MM.1S (cell line): Measurements from ENCODE around the gene AOC3.
"Not testable (repeated sequence)": the region's sequence is repeated elsewhere in the genome, so short reads cannot be mapped to it uniquely, and the experiment has no call there.

Experiments used
- DNase-seq: peaks from one replicate; pipeline ENCODE4 v3.0.0-alpha.2; 2015
- H2AFZ ChIP-seq: fragments of 300-600 bp; sonication (generic); 2 replicates; pipeline ENCODE4 v1.6.0; 2016; ENCODE audit warnings: antibody characterized with exemption, low read length
- H3F3A ChIP-seq: fragments of 300-600 bp; sonication (generic); 2 replicates; pipeline ENCODE4 v1.6.1; 2016; ENCODE audit warnings: mild to moderate bottlenecking, antibody characterized with exemption, low read length, moderate library complexity, mixed read lengths; ENCODE audit not compliant: insufficient read depth
- H3K27ac ChIP-seq: fragments of 300-600 bp; sonication (generic); 2 replicates; pipeline ENCODE4 v1.5.1; 2016; ENCODE audit warnings: mild to moderate bottlenecking, low read length
- H3K27me3 ChIP-seq: fragments of 300-600 bp; sonication (generic); replicated peaks from 2 replicates; pipeline ENCODE4 v1.6.0; 2016; ENCODE audit warnings: low read length; ENCODE audit not compliant: insufficient read depth
- H3K36me3 ChIP-seq: fragments of 300-600 bp; sonication (generic); replicated peaks from 2 replicates; pipeline ENCODE4 v1.6.1; 2016; ENCODE audit warnings: mild to moderate bottlenecking, low read length, mixed read lengths; ENCODE audit not compliant: insufficient read depth
- H3K4me1 ChIP-seq: fragments of 300-600 bp; sonication (generic); 2 replicates; pipeline ENCODE4 v1.6.1; 2016; ENCODE audit warnings: low read length, mixed read lengths
- H3K4me2 ChIP-seq: fragments of 300-600 bp; sonication (generic); 2 replicates; pipeline ENCODE4 v1.6.0; 2016; ENCODE audit warnings: low read depth, low read length
- H3K4me3 ChIP-seq: fragments of 300-600 bp; sonication (generic); 2 replicates; pipeline ENCODE4 v1.5.1; 2016; ENCODE audit warnings: low read length, mixed read lengths
- H3K79me2 ChIP-seq: fragments of 300-600 bp; sonication (generic); 2 replicates; pipeline ENCODE4 v1.6.1; 2016; ENCODE audit warnings: mixed run types, low read length, mixed read lengths
- H3K9ac ChIP-seq: fragments of 300-600 bp; sonication (generic); 2 replicates; pipeline ENCODE4 v1.6.1; 2016; ENCODE audit warnings: low read length, mixed read lengths
- H3K9me2 ChIP-seq: fragments of 300-600 bp; sonication (generic); replicated peaks from 2 replicates; pipeline ENCODE4 v1.6.1; 2016; ENCODE audit warnings: mild to moderate bottlenecking, low read length, mixed read lengths; ENCODE audit not compliant: insufficient read depth
- H3K9me3 ChIP-seq: fragments of 300-600 bp; sonication (generic); replicated peaks from 2 replicates; pipeline ENCODE4 v1.6.1; 2016; ENCODE audit warnings: mild to moderate bottlenecking, low read length, mixed read lengths; ENCODE audit not compliant: insufficient read depth
- H4K20me1 ChIP-seq: fragments of 300-600 bp; sonication (generic); 2 replicates; pipeline ENCODE4 v1.6.1; 2016; ENCODE audit warnings: mild to moderate bottlenecking, low read length, moderate library complexity, mixed read lengths; ENCODE audit not compliant: insufficient read depth
- CTCF ChIP-seq: fragments of 300-600 bp; sonication (generic); IDR thresholded peaks from 2 replicates; pipeline ENCODE4 v1.5.1; 2016; ENCODE audit warnings: antibody characterized with exemption, low read length, mixed read lengths
- EZH2 ChIP-seq: fragments of 300-600 bp; sonication (generic); optimal IDR thresholded peaks from 2 replicates; pipeline ENCODE3; 2017; ENCODE audit warnings: low read depth, mild to moderate bottlenecking, antibody characterized with exemption, low read length, mixed read lengths
- EZH2phosphoT487 ChIP-seq: fragments of 300-600 bp; sonication (generic); IDR thresholded peaks from 2 replicates; pipeline ENCODE4 v1.6.1; 2018; ENCODE audit warnings: antibody characterized with exemption, low read length

The AOC3 gene

DNA sequence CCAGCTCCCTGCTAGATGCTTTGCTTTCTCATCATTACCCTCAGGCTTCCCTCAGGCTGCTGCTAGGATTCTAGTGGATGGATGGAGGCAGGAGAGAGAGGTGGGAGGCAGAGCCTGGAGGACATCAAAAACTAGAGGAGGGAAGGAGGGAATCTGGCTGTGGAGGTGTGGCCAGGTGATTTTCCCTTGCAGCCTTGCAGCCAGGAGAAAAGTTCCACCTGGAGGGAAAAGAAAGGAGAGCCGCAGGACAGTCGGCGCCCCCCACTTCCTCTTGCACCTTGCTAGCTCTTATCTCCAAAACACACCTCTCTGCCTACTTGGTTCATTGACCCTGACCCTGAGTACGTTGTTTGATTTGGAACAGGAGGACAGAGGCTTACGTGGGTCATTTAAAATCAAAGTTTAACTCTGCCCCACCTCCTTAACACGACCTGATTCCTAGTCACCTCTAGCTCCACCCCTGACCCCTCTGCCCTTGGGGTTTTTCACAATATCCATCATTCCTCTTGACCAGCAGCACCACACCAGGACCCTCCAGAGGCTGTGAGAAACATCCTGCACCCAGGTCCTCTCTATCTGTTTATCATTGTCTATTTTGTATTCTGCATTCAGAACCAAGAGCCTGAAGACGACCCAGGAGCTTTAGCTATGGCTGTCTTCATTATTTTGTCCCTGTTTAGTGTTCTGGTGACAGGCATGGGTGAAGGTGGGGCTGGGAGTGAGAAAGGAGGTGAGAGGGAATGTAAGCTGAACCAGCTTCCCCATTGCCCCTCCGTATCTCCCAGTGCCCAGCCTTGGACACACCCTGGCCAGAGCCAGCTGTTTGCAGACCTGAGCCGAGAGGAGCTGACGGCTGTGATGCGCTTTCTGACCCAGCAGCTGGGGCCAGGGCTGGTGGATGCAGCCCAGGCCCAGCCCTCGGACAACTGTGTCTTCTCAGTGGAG is 15.9 kb downstream of the AOC3 start:
- no peaks in the 10 kb centered on the region for H3K36me3 ChIP-seq
- H4K20me1 ChIP-seq, result no peaks in the 10 kb centered on the region
- H3K9me2 ChIP-seq, result no peaks in the 10 kb centered on the region
- no peaks in the 10 kb centered on the region for H3K79me2 ChIP-seq
- H3F3A ChIP-seq, result no peaks in the 10 kb centered on the region
- no peak for DNase-seq
- no peak overlapping the region for H3K27ac ChIP-seq
- H3K4me1 ChIP-seq, result no peaks in the 10 kb centered on the region
- H3K4me3 ChIP-seq, result no peak overlapping the region
- H3K9me3 ChIP-seq, result no peaks in the 10 kb centered on the region
- H3K4me2 ChIP-seq, result no peak overlapping the region
- H3K9ac ChIP-seq, result no peak overlapping the region
- H3K27me3 ChIP-seq, result no peaks in the 10 kb centered on the region
- TF ChIP-seq EZH2phosphoT487, result no peak
- no peak overlapping the region for H2AFZ ChIP-seq

DNA sequence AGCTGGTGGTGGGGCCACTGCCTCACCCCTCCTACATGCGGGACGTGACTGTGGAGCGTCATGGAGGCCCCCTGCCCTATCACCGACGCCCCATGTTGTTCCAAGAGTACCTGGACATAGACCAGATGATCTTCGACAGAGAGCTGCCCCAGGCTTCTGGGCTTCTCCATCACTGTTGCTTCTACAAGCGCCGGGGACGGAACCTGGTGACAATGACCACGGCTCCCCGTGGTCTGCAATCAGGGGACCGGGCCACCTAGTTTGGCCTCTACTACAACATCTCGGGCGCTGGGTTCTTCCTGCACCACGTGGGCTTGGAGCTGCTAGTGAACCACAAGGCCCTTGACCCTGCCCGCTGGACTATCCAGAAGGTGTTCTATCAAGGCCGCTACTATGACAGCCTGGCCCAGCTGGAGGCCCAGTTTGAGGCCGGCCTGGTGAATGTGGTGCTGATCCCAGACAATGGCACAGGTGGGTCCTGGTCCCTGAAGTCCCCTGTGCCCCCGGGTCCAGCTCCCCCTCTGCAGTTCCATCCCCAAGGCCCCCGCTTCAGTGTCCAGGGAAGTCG is 16.8 kb downstream of the AOC3 start:
- H3K27ac ChIP-seq, H3K4me1 ChIP-seq, H3K4me3 ChIP-seq, H3K4me2 ChIP-seq, H3K9ac ChIP-seq, H2AFZ ChIP-seq, H3K27me3 ChIP-seq, H3K9me3 ChIP-seq, H3F3A ChIP-seq, H3K9me2 ChIP-seq, DNase-seq, H3K36me3 ChIP-seq, H3K79me2 ChIP-seq, H4K20me1 ChIP-seq: not testable (repeated sequence)

- Histone ChIP-seq H3K79me2 (no peaks in the 10 kb centered on the region), H3K4me3 (no peak overlapping the region), H2AFZ (no peak overlapping the region), H3K27me3 (no peaks in the 10 kb centered on the region), H3K9ac (no peak overlapping the region), H3K4me2 (no peak overlapping the region), H3K27ac (no peak overlapping the region), H3K4me1 (no peaks in the 10 kb centered on the region), H4K20me1 (no peaks in the 10 kb centered on the region), H3K9me3 (no peaks in the 10 kb centered on the region), H3K9me2 (no peaks in the 10 kb centered on the region), H3F3A (no peaks in the 10 kb centered on the region), H3K36me3 (no peaks in the 10 kb centered on the region)
- no peak for DNase-seq
- TF ChIP-seq CTCF (no peak), EZH2phosphoT487 (no peak), EZH2 (no peak)
Observed at GRCh38 chr17:42868338-42868737, 17.3 kb downstream of the AOC3 start.

- H3K27me3 ChIP-seq, result no peaks in the 10 kb centered on the region
- H3K9me3 ChIP-seq, result no peaks in the 10 kb centered on the region
- H3K4me3 ChIP-seq, result no peak overlapping the region
- no peak for TF ChIP-seq EZH2
- no peak for TF ChIP-seq CTCF
- no peak for TF ChIP-seq EZH2phosphoT487
- no peaks in the 10 kb centered on the region for H3K36me3 ChIP-seq
- no peak overlapping the region for H2AFZ ChIP-seq
- no peak overlapping the region for H3K9ac ChIP-seq
- no peaks in the 10 kb centered on the region for H3K9me2 ChIP-seq
- no peak overlapping the region for H3K4me2 ChIP-seq
- no peak for DNase-seq
- H3K4me1 ChIP-seq, result no peaks in the 10 kb centered on the region
- H3K27ac ChIP-seq, result no peak overlapping the region
- H3K79me2 ChIP-seq, result no peaks in the 10 kb centered on the region
- no peaks in the 10 kb centered on the region for H4K20me1 ChIP-seq
- no peaks in the 10 kb centered on the region for H3F3A ChIP-seq
Observed at GRCh38 chr17:42871647-42872046, 20.6 kb downstream of the AOC3 start.
